Peyer's patch (tissue), 4 donors: ENCODE results near the gene ELOVL6. TPM values are rescaled to one million over a fixed set of nuclear protein-coding genes. Genes with fewer than 3 reads are reported as not detected.

ENCODE experiments used
- DNase-seq, 3 donors: peaks; one replicate each; pipeline ENCODE4 v3.0.0-alpha.2; 2017 to 2019
- H3K27ac ChIP-seq, 4 donors: fragments of 200-600 bp; sonication (generic); one replicate each; pipeline ENCODE4 v1.5.1; 2016 to 2019
- H3K27me3 ChIP-seq, 2 donors: fragments of 200-600 bp; sonication (generic); one replicate each; pipeline ENCODE4 v1.5.1; 2019
- H3K36me3 ChIP-seq, 3 donors: fragments of 200-600 bp; sonication (generic); one replicate each; pipeline ENCODE4 v1.5.1; 2016 to 2019
- H3K4me1 ChIP-seq, 4 donors: fragments of 200-600 bp; sonication (generic); one replicate each; pipeline ENCODE4 v1.5.1; 2016 to 2019
- H3K4me3 ChIP-seq, 4 donors: fragments of 200-600 bp; sonication (generic); 1 replicate in 3 of 4; 2 replicates in 1 of 4; pipeline ENCODE4 v1.5.1; 2016 to 2019; ENCODE audit warnings: mild to moderate bottlenecking in 1 of 4
- H3K9me3 ChIP-seq, 4 donors: fragments of 200-600 bp; sonication (generic); one replicate each; pipeline ENCODE4 v1.5.1; 2016 to 2019; ENCODE audit warnings: mild to moderate bottlenecking in 1 of 4
- POLR2A ChIP-seq, 2 donors: fragments of 450-650 bp; IDR thresholded peaks; one replicate each; pipeline ENCODE4 v1.5.1; 2017; ENCODE audit warnings: antibody characterized with exemption in 2 of 2, mild to moderate bottlenecking in 2 of 2, moderate library complexity in 2 of 2
- total RNA-seq, 4 donors: library from RNA; depleted of rRNA; stranded (reverse); fragments of >200 nt; gene quantifications; one replicate each; pipeline ENCODE4 v1.1.0, GENCODE V29; 2016
- TF ChIP-seq, protein P1 (sequence below), 6 experiments: fragments of 450-650 bp in 4 of 6; fragments of 200-600 bp in 2 of 6; sonication (generic) in 1 of 6; IDR thresholded peaks; one replicate each; pipeline ENCODE4 v1.5.1; 2017 to 2019; ENCODE audit warnings: antibody characterized with exemption in 6 of 6, mild to moderate bottlenecking in 3 of 6, moderate library complexity in 1 of 6

ELOVL6 gene
- total RNA-seq, 4 donors from 2014 or later: 3.3 to 15.5 (median 12.6) TPM

DNA sequence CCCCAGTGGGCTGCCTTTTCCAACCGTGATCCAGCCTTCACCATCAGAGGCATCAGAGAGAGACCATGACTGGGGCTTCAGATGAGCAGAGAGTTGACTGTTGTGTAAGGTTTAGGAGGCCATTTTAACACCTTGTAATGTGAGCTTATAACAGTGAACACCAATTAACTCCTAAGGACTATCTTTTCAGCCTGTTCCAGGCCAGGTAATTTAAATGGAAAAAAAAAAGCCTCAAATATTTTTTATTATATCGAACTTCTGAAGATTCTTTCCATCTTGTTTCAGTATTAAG, 13.3 kb upstream of the ELOVL6 start:
- no peak for TF ChIP-seq POLR2A (IDR thresholded peaks at IDR 0.05)
- TF ChIP-seq, protein P1, sequence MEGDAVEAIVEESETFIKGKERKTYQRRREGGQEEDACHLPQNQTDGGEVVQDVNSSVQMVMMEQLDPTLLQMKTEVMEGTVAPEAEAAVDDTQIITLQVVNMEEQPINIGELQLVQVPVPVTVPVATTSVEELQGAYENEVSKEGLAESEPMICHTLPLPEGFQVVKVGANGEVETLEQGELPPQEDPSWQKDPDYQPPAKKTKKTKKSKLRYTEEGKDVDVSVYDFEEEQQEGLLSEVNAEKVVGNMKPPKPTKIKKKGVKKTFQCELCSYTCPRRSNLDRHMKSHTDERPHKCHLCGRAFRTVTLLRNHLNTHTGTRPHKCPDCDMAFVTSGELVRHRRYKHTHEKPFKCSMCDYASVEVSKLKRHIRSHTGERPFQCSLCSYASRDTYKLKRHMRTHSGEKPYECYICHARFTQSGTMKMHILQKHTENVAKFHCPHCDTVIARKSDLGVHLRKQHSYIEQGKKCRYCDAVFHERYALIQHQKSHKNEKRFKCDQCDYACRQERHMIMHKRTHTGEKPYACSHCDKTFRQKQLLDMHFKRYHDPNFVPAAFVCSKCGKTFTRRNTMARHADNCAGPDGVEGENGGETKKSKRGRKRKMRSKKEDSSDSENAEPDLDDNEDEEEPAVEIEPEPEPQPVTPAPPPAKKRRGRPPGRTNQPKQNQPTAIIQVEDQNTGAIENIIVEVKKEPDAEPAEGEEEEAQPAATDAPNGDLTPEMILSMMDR (IDR thresholded peaks at IDR 0.05): no peak
- no peaks in the 10 kb centered on the region for H3K4me1 ChIP-seq
- DNase-seq: no peak

DNA sequence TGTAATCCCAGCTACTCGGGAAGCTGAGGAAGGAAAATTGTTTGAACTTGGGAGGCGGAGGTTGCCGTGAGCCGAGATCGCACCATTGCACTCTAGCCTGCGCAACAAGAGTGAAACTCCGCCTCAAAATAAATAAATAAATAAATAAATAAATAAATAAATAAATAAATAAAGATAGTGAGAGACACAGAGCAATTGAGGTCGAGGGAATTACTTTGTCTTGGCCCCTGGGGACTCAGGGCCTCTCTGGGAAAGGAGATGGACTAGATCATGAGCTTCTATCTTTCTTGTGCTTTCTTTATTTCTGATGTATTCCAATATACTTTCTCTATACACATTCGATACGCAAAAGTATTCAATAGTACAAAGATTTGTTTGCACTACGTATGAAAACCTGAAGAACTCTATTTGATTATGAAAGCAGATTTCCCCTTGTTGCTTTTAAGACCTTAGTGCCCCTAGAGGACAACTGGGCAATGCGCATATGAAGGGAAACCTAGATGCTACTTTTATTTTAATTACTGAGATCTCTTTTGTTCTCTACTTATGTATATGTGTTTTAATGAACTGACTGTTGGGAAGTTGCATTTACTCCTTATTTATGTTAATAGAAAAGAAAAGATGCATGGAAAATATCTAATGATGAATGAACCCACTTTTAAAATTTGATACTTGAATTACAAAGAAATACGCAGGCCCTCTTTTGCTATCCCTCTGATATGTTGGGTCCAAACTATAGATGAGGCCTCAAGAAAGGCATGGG, 12.8 kb upstream of the ELOVL6 start:
- no peaks in the 10 kb centered on the region for H3K9me3 ChIP-seq
- peak in 1 of 3 donors; percentile 72 for DNase-seq
- H3K4me1 ChIP-seq: no peaks in the 10 kb centered on the region
- TF ChIP-seq, protein P1 (IDR thresholded peaks at IDR 0.05): peak; percentile 56 to 84 (median 76)
- TF ChIP-seq POLR2A (IDR thresholded peaks at IDR 0.05): no peak
- no peaks in the 10 kb centered on the region for H3K36me3 ChIP-seq
- no peak overlapping the region for H3K4me3 ChIP-seq
- H3K27me3 ChIP-seq: no peaks in the 10 kb centered on the region
- H3K27ac ChIP-seq: no peak overlapping the region

More for the DNA sequence above, 13.3 kb upstream of the ELOVL6 start:
- Histone ChIP-seq H3K36me3 (no peaks in the 10 kb centered on the region), H3K9me3 (no peaks in the 10 kb centered on the region), H3K27ac (no peak overlapping the region), H3K27me3 (no peaks in the 10 kb centered on the region), H3K4me3 (no peak overlapping the region)

DNA sequence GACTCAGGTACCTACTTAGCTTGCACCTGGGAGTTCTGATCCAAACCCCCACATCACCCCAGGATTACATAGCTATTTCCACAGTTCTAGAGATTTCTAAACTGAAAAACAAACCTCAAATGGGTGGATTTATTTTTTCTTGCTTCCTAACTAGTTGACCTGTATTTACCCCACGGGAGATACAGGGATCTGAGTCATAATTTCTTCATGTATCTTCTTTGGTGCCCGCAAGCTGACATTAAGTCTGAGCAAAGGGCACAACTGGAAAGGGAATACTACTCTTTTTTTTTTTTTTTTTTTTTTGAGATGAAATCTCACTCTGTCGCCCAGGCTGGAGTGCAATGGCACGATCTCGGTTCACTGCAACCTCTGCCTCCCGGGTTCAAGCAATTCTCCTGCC, 10.0 kb upstream of the ELOVL6 start:
- TF ChIP-seq POLR2A (IDR thresholded peaks at IDR 0.05): no peak
- TF ChIP-seq, protein P1 (IDR thresholded peaks at IDR 0.05): no peak
- Histone ChIP-seq H3K27me3 (no peaks in the 10 kb centered on the region), H3K4me3 (no peak overlapping the region), H3K4me1 (no peaks in the 10 kb centered on the region), H3K36me3 (no peaks in the 10 kb centered on the region), H3K9me3 (no peaks in the 10 kb centered on the region), H3K27ac (no peak overlapping the region)
- no peak for DNase-seq

GRCh38 chr4:110207233-110207632, 8.8 kb upstream of the ELOVL6 start:
- H3K27ac ChIP-seq: no peak overlapping the region
- DNase-seq: no peak
- H3K36me3 ChIP-seq: no peaks in the 10 kb centered on the region
- no peaks in the 10 kb centered on the region for H3K27me3 ChIP-seq
- no peak overlapping the region for H3K4me3 ChIP-seq
- H3K9me3 ChIP-seq: no peaks in the 10 kb centered on the region
- H3K4me1 ChIP-seq: no peaks in the 10 kb centered on the region
- TF ChIP-seq POLR2A (IDR thresholded peaks at IDR 0.05): no peak

- H3K27me3 ChIP-seq: no peaks in the 10 kb centered on the region
- no peak for DNase-seq
- peaks cover 0 to 4% (median 0%) of the 10 kb centered on the region in 4 donors for H3K4me1 ChIP-seq
- TF ChIP-seq, protein P1 (IDR thresholded peaks at IDR 0.05): no peak
- no peak for TF ChIP-seq POLR2A (IDR thresholded peaks at IDR 0.05)
- no peak overlapping the region for H3K4me3 ChIP-seq
- H3K27ac ChIP-seq: no peak overlapping the region
- H3K36me3 ChIP-seq: no peaks in the 10 kb centered on the region
- H3K9me3 ChIP-seq: no peaks in the 10 kb centered on the region
Observed at GRCh38 chr4:110202024-110202423, 3.6 kb upstream of the ELOVL6 start.

DNA sequence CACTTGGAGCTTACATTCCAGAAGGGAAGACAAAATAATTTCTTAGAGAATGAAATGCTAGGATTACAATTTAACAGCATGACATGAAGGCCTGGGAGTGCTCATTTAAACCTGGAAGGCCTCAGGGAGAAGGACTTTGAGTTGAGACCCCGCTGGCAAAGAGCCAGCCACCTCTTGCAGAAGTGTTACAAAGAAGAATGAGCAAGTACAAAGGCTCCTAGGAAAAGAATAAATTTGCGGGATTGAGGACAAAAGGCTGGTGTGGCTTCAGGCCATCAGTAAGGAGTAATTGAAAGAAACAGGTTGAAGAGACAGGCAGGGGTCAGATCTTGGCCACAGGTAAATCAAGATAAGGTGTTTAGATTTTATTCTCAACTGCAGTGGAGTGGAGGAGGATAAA, 3.1 kb upstream of the ELOVL6 start:
- Histone ChIP-seq H3K4me3 (no peak overlapping the region), H3K9me3 (no peaks in the 10 kb centered on the region), H3K27me3 (no peaks in the 10 kb centered on the region), H3K36me3 (no peaks in the 10 kb centered on the region), H3K27ac (no peak overlapping the region), H3K4me1 (peaks cover 0 to 4% (median 0%) of the 10 kb centered on the region in 4 donors)
- DNase-seq: no peak
- TF ChIP-seq, protein P1 (IDR thresholded peaks at IDR 0.05): no peak
- no peak for TF ChIP-seq POLR2A (IDR thresholded peaks at IDR 0.05)
